HEK293 (cell line): ENCODE results near the gene CENPP.

ENCODE experiments used
- CTCF ChIA-PET: fragments of 350-600 bp; formaldehyde crosslinking; extraction: SDS; loops from one replicate; lab custom pipeline; 2021; ENCODE audit warnings: antibody characterized with exemption; lab: Yijun Ruan, JAX
- POLR2A ChIA-PET: fragments of 300-600 bp; formaldehyde crosslinking; extraction: SDS; loops from one replicate; lab custom pipeline; 2020; ENCODE audit warnings: antibody characterized with exemption, inconsistent platforms; lab: Yijun Ruan, JAX
- H3K27ac ChIP-seq: fragments of 200-500 bp; sonication (Bioruptor generic); 2 replicates; pipeline ENCODE4 v1.5.1; 2014; ENCODE audit warnings: low read depth, low read length, control low read depth, inconsistent platforms; ENCODE audit errors: extremely low read depth
- H3K36me3 ChIP-seq, 2 experiments: fragments of 200-500 bp in 1 of 2; sonication (Bioruptor generic) in 1 of 2; 1 replicate in 1 of 2; 2 replicates in 1 of 2; pipeline ENCODE4 v1.5.1; 2014 to 2017; ENCODE audit warnings: inconsistent platforms in 2 of 2, low read length in 2 of 2; ENCODE audit not compliant: control insufficient read depth in 2 of 2, insufficient read depth in 1 of 2
- H3K4me1 ChIP-seq: fragments of 200-500 bp; sonication (Bioruptor generic); 2 replicates; pipeline ENCODE4 v1.5.1; 2014; ENCODE audit warnings: mild to moderate bottlenecking, low read length, inconsistent platforms; ENCODE audit not compliant: control insufficient read depth, insufficient read depth
- H3K4me3 ChIP-seq: 2 replicates; pipeline ENCODE4 v1.5.1; 2011; ENCODE audit warnings: low read depth, mild to moderate bottlenecking, control low read depth, low read length, moderate library complexity
- H3K9me3 ChIP-seq: fragments of 200-500 bp; sonication (Bioruptor generic); 2 replicates; pipeline ENCODE4 v1.5.1; 2014; ENCODE audit warnings: low read depth, low read length, inconsistent platforms; ENCODE audit not compliant: control insufficient read depth, insufficient read depth
- BCL11A ChIP-seq: fragments of 450-650 bp; formaldehyde crosslinking; IDR thresholded peaks from 2 replicates; pipeline ENCODE4 v1.5.1; 2016; ENCODE audit warnings: low read depth, missing biosample characterization, missing genetic modification characterization
- IKZF3 ChIP-seq: fragments of 450-650 bp; IDR thresholded peaks from 2 replicates; pipeline ENCODE4 v1.5.0; 2018; ENCODE audit warnings: missing biosample characterization, mild to moderate bottlenecking, missing genetic modification characterization, moderate library complexity
- ZBTB17 ChIP-seq: fragments of 450-650 bp; formaldehyde crosslinking; IDR thresholded peaks from 2 replicates; pipeline ENCODE4 v1.5.1; 2016; ENCODE audit warnings: missing biosample characterization, missing genetic modification characterization
- ZBTB7A ChIP-seq: fragments of 450-650 bp; formaldehyde crosslinking; IDR thresholded peaks from 2 replicates; pipeline ENCODE4 v1.5.1; 2016; ENCODE audit warnings: low read depth, missing biosample characterization, missing genetic modification characterization
- ZNF114 ChIP-seq: fragments of 450-650 bp; formaldehyde crosslinking; IDR thresholded peaks from 2 replicates; pipeline ENCODE4 v1.5.0; 2017; ENCODE audit warnings: missing biosample characterization, missing genetic modification characterization
- ZNF157 ChIP-seq: fragments of 450-650 bp; formaldehyde crosslinking; IDR thresholded peaks from 2 replicates; pipeline ENCODE4 v1.5.1; 2016; ENCODE audit warnings: missing biosample characterization, missing genetic modification characterization
- ZNF19 ChIP-seq: fragments of 450-650 bp; formaldehyde crosslinking; IDR thresholded peaks from 2 replicates; pipeline ENCODE4; 2016; ENCODE audit warnings: missing biosample characterization, missing genetic modification characterization, low read depth
- ZNF211 ChIP-seq: fragments of 450-650 bp; formaldehyde crosslinking; IDR thresholded peaks from 2 replicates; pipeline ENCODE4 v1.5.1; 2016; ENCODE audit warnings: low read depth, missing biosample characterization, missing genetic modification characterization
- ZNF214 ChIP-seq: fragments of 450-650 bp; formaldehyde crosslinking; IDR thresholded peaks from 2 replicates; pipeline ENCODE4 v1.5.1; 2017; ENCODE audit warnings: missing biosample characterization, mild to moderate bottlenecking, missing genetic modification characterization, borderline replicate concordance
- ZNF324 ChIP-seq: fragments of 450-650 bp; formaldehyde crosslinking; IDR thresholded peaks from 2 replicates; pipeline ENCODE4 v1.5.1; 2016; ENCODE audit warnings: missing biosample characterization, missing genetic modification characterization
- ZNF350 ChIP-seq: fragments of 450-650 bp; formaldehyde crosslinking; IDR thresholded peaks from 2 replicates; pipeline ENCODE4 v1.5.0; 2017; ENCODE audit warnings: missing biosample characterization, mild to moderate bottlenecking, missing genetic modification characterization
- ZNF433 ChIP-seq: fragments of 450-650 bp; formaldehyde crosslinking; IDR thresholded peaks from 2 replicates; pipeline ENCODE4 v1.5.1; 2016; ENCODE audit warnings: missing biosample characterization, missing genetic modification characterization, low read depth
- ZNF501 ChIP-seq: fragments of 450-650 bp; formaldehyde crosslinking; IDR thresholded peaks from 2 replicates; pipeline ENCODE4 v1.5.1; 2016; ENCODE audit warnings: missing biosample characterization, missing genetic modification characterization
- ZNF514 ChIP-seq: fragments of 450-650 bp; formaldehyde crosslinking; IDR thresholded peaks from 2 replicates; pipeline ENCODE4 v1.5.1; 2016; ENCODE audit warnings: missing biosample characterization, missing genetic modification characterization
- ZNF521 ChIP-seq: fragments of 450-650 bp; formaldehyde crosslinking; IDR thresholded peaks from 2 replicates; pipeline ENCODE4 v1.5.1; 2017; ENCODE audit warnings: missing biosample characterization, mild to moderate bottlenecking, missing genetic modification characterization
- ZNF529 ChIP-seq: fragments of 450-650 bp; formaldehyde crosslinking; IDR thresholded peaks from 2 replicates; pipeline ENCODE4 v1.5.1; 2017; ENCODE audit warnings: missing genetic modification characterization, missing biosample characterization; ENCODE audit not compliant: insufficient replicate concordance
- ZNF558 ChIP-seq: fragments of 450-650 bp; formaldehyde crosslinking; IDR thresholded peaks from 2 replicates; pipeline ENCODE4 v1.5.1; 2016; ENCODE audit warnings: missing biosample characterization, missing genetic modification characterization
- ZNF596 ChIP-seq: fragments of 450-650 bp; IDR thresholded peaks from 2 replicates; pipeline ENCODE4 v1.5.0; 2018; ENCODE audit warnings: missing biosample characterization, mild to moderate bottlenecking, missing genetic modification characterization, moderate library complexity
- ZNF629 ChIP-seq: fragments of 450-650 bp; formaldehyde crosslinking; IDR thresholded peaks from 2 replicates; pipeline ENCODE4 v1.5.1; 2017; ENCODE audit warnings: missing biosample characterization, missing genetic modification characterization
- ZNF670 ChIP-seq: fragments of 450-650 bp; formaldehyde crosslinking; IDR thresholded peaks from 2 replicates; pipeline ENCODE4 v1.5.1; 2016; ENCODE audit warnings: missing biosample characterization, missing genetic modification characterization, low read depth
- ZNF747 ChIP-seq: fragments of 450-650 bp; formaldehyde crosslinking; IDR thresholded peaks from 2 replicates; pipeline ENCODE4 v1.5.1; 2016; ENCODE audit warnings: missing biosample characterization, missing genetic modification characterization
- ZNF76 ChIP-seq: fragments of 450-650 bp; formaldehyde crosslinking; IDR thresholded peaks from 2 replicates; pipeline ENCODE4; 2016; ENCODE audit warnings: low read depth, missing biosample characterization, missing genetic modification characterization, borderline replicate concordance
- ZNF785 ChIP-seq: fragments of 450-650 bp; formaldehyde crosslinking; IDR thresholded peaks from 2 replicates; pipeline ENCODE4 v1.5.1; 2016; ENCODE audit warnings: missing biosample characterization, missing genetic modification characterization
- ZNF791 ChIP-seq: fragments of 450-650 bp; formaldehyde crosslinking; IDR thresholded peaks from 2 replicates; pipeline ENCODE4 v1.5.1; 2016; ENCODE audit warnings: missing biosample characterization, missing genetic modification characterization
- TF ChIP-seq, protein P1 (sequence below): fragments of 450-650 bp; formaldehyde crosslinking; IDR thresholded peaks from 2 replicates; pipeline ENCODE4 v1.5.1; 2016; ENCODE audit warnings: missing biosample characterization, missing genetic modification characterization
- TF ChIP-seq, protein P2 (sequence below): fragments of 450-650 bp; formaldehyde crosslinking; IDR thresholded peaks from 2 replicates; pipeline ENCODE4 v1.5.1; 2017; ENCODE audit warnings: missing biosample characterization, mild to moderate bottlenecking, missing genetic modification characterization, moderate library complexity

The CENPP gene

DNA sequence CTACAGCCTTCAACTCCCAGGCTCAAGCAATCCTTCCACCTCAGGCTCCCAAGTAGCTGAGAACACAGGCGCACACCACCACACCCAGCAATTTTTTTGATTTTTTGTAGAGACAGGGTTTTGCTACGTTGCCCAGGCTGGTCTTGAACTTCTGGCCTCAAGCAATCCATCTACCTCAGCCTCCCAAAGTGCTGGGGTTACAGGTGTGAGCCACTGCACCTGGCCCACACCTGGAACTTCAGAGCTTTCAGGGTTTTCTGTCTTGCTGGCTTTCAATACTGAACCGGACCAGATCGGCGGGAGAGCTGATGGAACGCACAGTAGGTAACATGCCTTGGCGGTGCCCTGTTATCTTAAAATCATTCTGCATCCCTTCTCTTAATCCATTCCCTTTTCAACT lies 313.4 kb downstream of the CENPP start:
- CTCF ChIA-PET: interaction anchor here (1.6 kb wide), 1 partner anchor 500 kb away, joined by 4 read pairs; no protein-coding TSS in a partner anchor

DNA sequence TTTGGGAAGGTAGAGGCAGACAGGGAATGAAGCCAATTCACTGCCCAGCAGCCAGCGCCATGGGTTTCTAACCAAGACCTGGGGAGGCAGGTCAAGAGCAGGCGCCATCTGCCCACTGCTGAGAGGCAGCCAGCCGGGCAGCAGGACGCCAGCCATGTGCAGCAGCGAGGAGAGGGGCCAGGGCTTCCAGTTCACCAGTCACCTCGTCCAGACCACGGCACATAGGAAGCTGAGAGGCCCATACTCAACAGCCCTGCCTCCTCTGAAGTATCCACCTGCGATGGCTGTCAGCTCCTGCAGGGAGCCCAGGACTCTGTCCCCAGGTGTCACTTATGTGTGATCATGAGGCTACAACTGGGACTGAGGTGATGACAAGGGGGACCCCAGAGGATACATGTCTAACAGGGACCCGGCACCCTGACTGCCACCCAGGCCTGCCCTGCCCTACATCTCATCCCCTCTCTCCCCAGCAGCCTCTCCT lies 314.1 kb downstream of the CENPP start:
- Histone ChIP-seq H3K27ac (no peak overlapping the region), H3K4me1 (no peaks in the 10 kb centered on the region), H3K4me3 (no peak overlapping the region), H3K9me3 (no peaks in the 10 kb centered on the region), H3K36me3 (peaks cover 1 to 92% of the 10 kb centered on the region in 2 experiments; a peak in 2 of 3 replicates)
- CTCF ChIA-PET: interaction anchor here (1.6 kb wide), 1 partner anchor 500 kb away, joined by 4 read pairs; no protein-coding TSS in a partner anchor
- POLR2A ChIA-PET: no interaction called here
- TF ChIP-seq ZNF157 (tag by site-specific recombination) (no peak), ZNF558 (no peak), ZNF670 (tag by site-specific recombination) (no peak), ZNF514 (tag by site-specific recombination) (no peak), ZBTB7A (tag by site-specific recombination) (no peak), IKZF3 (no peak), ZNF629 (tag by site-specific recombination) (no peak)

More for the DNA sequence above, 313.4 kb downstream of the CENPP start:
- Histone ChIP-seq H3K4me3 (no peak overlapping the region), H3K4me1 (no peaks in the 10 kb centered on the region), H3K27ac (no peak overlapping the region), H3K9me3 (no peaks in the 10 kb centered on the region), H3K36me3 (peaks cover 0 to 92% of the 10 kb centered on the region in 2 experiments; a peak in 1 of 3 replicates)
- TF ChIP-seq ZNF433 (tag by site-specific recombination): no peak
- no peak for TF ChIP-seq ZNF324 (tag by site-specific recombination)
- TF ChIP-seq ZNF211 (tag by site-specific recombination): no peak
- no peak for TF ChIP-seq ZNF350 (tag by site-specific recombination)
- TF ChIP-seq ZNF747 (tag by site-specific recombination): no peak
- TF ChIP-seq ZNF791 (tag by site-specific recombination): no peak
- TF ChIP-seq ZNF521 (tag by site-specific recombination): no peak
- TF ChIP-seq, protein P1, sequence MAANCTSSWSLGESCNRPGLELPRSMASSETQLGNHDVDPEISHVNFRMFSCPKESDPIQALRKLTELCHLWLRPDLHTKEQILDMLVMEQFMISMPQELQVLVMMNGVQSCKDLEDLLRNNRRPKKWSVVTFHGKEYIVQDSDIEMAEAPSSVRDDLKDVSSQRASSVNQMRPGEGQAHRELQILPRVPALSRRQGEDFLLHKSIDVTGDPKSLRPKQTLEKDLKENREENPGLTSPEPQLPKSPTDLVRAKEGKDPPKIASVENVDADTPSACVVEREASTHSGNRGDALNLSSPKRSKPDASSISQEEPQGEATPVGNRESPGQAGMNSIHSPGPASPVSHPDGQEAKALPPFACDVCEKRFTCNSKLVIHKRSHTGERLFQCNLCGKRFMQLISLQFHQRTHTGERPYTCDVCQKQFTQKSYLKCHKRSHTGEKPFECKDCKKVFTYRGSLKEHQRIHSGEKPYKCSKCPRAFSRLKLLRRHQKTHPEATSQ: no peak
- no peak for TF ChIP-seq ZNF19 (tag by site-specific recombination)
- no peak for TF ChIP-seq ZNF76 (tag by site-specific recombination)
- no peak for TF ChIP-seq ZNF214 (tag by site-specific recombination)
- TF ChIP-seq ZNF501 (tag by site-specific recombination): no peak
- no peak for TF ChIP-seq ZNF596 (tag by site-specific recombination)
- no peak for TF ChIP-seq ZBTB17
- no peak for TF ChIP-seq ZNF114
- TF ChIP-seq, protein P2, sequence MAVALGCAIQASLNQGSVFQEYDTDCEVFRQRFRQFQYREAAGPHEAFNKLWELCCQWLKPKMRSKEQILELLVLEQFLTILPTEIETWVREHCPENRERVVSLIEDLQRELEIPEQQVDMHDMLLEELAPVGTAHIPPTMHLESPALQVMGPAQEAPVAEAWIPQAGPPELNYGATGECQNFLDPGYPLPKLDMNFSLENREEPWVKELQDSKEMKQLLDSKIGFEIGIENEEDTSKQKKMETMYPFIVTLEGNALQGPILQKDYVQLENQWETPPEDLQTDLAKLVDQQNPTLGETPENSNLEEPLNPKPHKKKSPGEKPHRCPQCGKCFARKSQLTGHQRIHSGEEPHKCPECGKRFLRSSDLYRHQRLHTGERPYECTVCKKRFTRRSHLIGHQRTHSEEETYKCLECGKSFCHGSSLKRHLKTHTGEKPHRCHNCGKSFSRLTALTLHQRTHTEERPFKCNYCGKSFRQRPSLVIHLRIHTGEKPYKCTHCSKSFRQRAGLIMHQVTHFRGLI (tag by site-specific recombination): no peak
- TF ChIP-seq BCL11A (tag by site-specific recombination): no peak
- TF ChIP-seq ZNF785 (tag by site-specific recombination): no peak
- no peak for TF ChIP-seq ZNF529 (tag by site-specific recombination)
- POLR2A ChIA-PET: no interaction called here
